Cardiac muscle cell (in vitro differentiated cells and primary cell): ENCODE measurements around the gene NFIA. TPM values are rescaled to one million over a fixed set of nuclear protein-coding genes. Genes with fewer than 3 reads are reported as not detected.

Experiments used
- DNase-seq, 2 donors: peaks; one replicate each; pipeline versions ENCODE4 v3.0.0 to v3.0.0-alpha.2; 2010 to 2017; ENCODE audit warnings: low read depth in 1 of 2, low spot score in 1 of 2
- H3K27ac ChIP-seq: fragments of 200-600 bp; sonication (generic); 2 replicates; pipeline ENCODE4 v1.5.1; 2016
- H3K27me3 ChIP-seq: fragments of 200-600 bp; sonication (generic); 2 replicates; pipeline ENCODE4 v1.6.0; 2016; ENCODE audit warnings: control low read depth
- H3K36me3 ChIP-seq: fragments of 200-600 bp; sonication (generic); 2 replicates; pipeline ENCODE4 v1.5.1; 2016; ENCODE audit warnings: control low read depth
- H3K4me1 ChIP-seq: fragments of 200-600 bp; sonication (generic); 2 replicates; pipeline ENCODE4 v1.8.1; 2017; ENCODE audit warnings: low read depth, mild to moderate bottlenecking, mixed run types
- H3K4me3 ChIP-seq: fragments of 200-600 bp; sonication (generic); 2 replicates; pipeline ENCODE4 v1.5.1; 2016; ENCODE audit warnings: mild to moderate bottlenecking
- H3K9me3 ChIP-seq: fragments of 200-600 bp; sonication (generic); 2 replicates; pipeline ENCODE4 v1.5.1; 2017; ENCODE audit warnings: low read depth, mild to moderate bottlenecking, control low read depth
- polyA plus RNA-seq: library from polyadenylated mRNA; unstranded; fragments of >200 nt; fragmentation: Nextera tagmentation; extraction: Ambion mirVana; gene quantifications from 2 replicates; pipeline ENCODE4 v1.2.1, GENCODE V29; 2016
- total RNA-seq: library from RNA; depleted of rRNA; stranded (reverse); fragments of >200 nt; gene quantifications from 2 replicates; pipeline ENCODE4 v1.2.3, GENCODE V29; 2016
- TF ChIP-seq, protein P1 (sequence below): IDR thresholded peaks from 2 replicates; pipeline ENCODE4 v1.5.1; 2012; ENCODE audit warnings: low read depth, mild to moderate bottlenecking, low read length

NFIA gene
- total and polyA plus RNA-seq, 2 experiments from 2014 or later = 10.1 to 12.0 TPM

DNA sequence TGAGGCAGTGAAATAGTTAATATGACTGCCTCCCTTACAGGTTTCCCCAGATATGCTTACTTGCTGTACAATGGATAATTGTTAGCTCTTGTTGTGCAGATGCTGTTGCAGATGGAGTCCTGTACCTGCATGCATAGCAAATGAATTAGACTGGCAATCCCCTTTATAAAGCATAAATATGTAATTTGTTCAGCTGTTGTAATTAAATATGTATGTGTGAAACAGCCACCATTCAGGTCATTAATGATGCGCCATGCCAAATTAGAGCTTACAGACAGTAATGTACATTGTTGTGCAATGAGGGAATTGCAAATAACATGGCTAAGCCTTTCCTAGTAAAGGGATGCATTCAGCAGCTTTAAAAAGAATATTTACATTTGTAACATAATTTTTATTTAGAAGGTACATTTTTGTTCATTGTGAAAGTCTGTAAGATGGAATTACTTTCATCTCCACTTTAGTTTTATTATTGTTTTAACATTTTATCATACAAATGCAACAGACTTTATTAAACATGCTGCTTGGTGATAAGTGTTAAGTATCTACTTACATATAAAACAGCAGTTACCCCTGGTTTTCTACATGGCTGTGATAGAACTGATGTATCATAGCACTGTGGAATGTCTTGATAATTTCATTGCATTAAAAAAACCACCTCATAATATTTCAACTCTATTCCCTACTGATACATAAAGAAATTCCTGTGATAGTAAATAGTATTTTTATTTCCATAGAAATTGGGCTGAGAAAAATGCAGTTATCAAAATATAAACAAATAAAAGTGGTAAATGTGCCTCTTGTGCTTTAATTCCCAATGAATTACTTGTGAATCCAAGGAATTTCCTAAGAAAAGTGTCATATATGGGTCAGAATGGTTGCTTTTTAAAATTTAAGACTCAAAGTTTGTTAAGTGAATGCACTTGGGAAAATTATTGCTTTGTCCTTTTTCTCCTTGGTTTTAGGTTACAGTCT lies 99.0 kb downstream of the NFIA start:
- TF ChIP-seq, protein P1, sequence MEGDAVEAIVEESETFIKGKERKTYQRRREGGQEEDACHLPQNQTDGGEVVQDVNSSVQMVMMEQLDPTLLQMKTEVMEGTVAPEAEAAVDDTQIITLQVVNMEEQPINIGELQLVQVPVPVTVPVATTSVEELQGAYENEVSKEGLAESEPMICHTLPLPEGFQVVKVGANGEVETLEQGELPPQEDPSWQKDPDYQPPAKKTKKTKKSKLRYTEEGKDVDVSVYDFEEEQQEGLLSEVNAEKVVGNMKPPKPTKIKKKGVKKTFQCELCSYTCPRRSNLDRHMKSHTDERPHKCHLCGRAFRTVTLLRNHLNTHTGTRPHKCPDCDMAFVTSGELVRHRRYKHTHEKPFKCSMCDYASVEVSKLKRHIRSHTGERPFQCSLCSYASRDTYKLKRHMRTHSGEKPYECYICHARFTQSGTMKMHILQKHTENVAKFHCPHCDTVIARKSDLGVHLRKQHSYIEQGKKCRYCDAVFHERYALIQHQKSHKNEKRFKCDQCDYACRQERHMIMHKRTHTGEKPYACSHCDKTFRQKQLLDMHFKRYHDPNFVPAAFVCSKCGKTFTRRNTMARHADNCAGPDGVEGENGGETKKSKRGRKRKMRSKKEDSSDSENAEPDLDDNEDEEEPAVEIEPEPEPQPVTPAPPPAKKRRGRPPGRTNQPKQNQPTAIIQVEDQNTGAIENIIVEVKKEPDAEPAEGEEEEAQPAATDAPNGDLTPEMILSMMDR = no peak
- Histone ChIP-seq H3K27ac (no peak overlapping the region), H3K4me1 (peaks cover 40% of the 10 kb centered on the region), H3K36me3 (no peaks in the 10 kb centered on the region), H3K27me3 (no peaks in the 10 kb centered on the region), H3K4me3 (no peak overlapping the region), H3K9me3 (no peaks in the 10 kb centered on the region)
- DNase-seq = no peak

GRCh38 chr1:61182049-61182448 lies 99.7 kb downstream of the NFIA start:
- H3K27me3 ChIP-seq = no peaks in the 10 kb centered on the region
- H3K4me1 ChIP-seq = peaks cover 40% of the 10 kb centered on the region
- no peaks in the 10 kb centered on the region for H3K36me3 ChIP-seq
- no peaks in the 10 kb centered on the region for H3K9me3 ChIP-seq
- H3K4me3 ChIP-seq = no peak overlapping the region
- DNase-seq = peak; percentile 36 to 66
- TF ChIP-seq, protein P1 = no peak
- peak overlapping the region; percentile 40 for H3K27ac ChIP-seq

GRCh38 chr1:61182480-61182879 lies 100.1 kb downstream of the NFIA start:
- Histone ChIP-seq H3K4me3 (no peak overlapping the region), H3K9me3 (no peaks in the 10 kb centered on the region), H3K27me3 (no peaks in the 10 kb centered on the region), H3K4me1 (peaks cover 40% of the 10 kb centered on the region), H3K36me3 (no peaks in the 10 kb centered on the region), H3K27ac (peak overlapping the region; percentile 40)
- DNase-seq = no peak
- TF ChIP-seq, protein P1 = no peak

GRCh38 chr1:61183471-61184039 lies 101.2 kb downstream of the NFIA start:
- no peaks in the 10 kb centered on the region for H3K9me3 ChIP-seq
- H3K4me3 ChIP-seq = no peak overlapping the region
- TF ChIP-seq, protein P1 = no peak
- H3K36me3 ChIP-seq = no peaks in the 10 kb centered on the region
- DNase-seq = peak in 1 of 2 donors; percentile 81
- no peaks in the 10 kb centered on the region for H3K27me3 ChIP-seq
- H3K27ac ChIP-seq = peak overlapping the region; percentile 57
- H3K4me1 ChIP-seq = peaks cover 40% of the 10 kb centered on the region

- Histone ChIP-seq H3K9me3 (no peaks in the 10 kb centered on the region), H3K4me1 (peaks cover 40% of the 10 kb centered on the region), H3K27ac (peak overlapping the region; percentile 57), H3K4me3 (no peak overlapping the region), H3K36me3 (no peaks in the 10 kb centered on the region), H3K27me3 (no peaks in the 10 kb centered on the region)
- TF ChIP-seq, protein P1 = no peak
- DNase-seq = peak; percentile 45 to 98
These were observed 101.8 kb downstream of the NFIA start for GRCh38 chr1:61184040-61184713.
